GM10248 (cell line): ENCODE measurements around the gene TRMT112.
"Not testable (repeated sequence)": the region's sequence is repeated elsewhere in the genome, so short reads cannot be mapped to it uniquely, and the experiment has no call there.

Experiments
- CTCF ChIA-PET: fragments of 300-600 bp; sonication (Branson Sonifier 250); formaldehyde crosslinking; extraction: SDS; loops from one replicate; lab custom pipeline; 2021; ENCODE audit warnings: antibody characterized with exemption; lab: Yijun Ruan, JAX
- POLR2A ChIA-PET: fragments of 350-650 bp; sonication (Branson Sonifier 250); formaldehyde crosslinking; extraction: SDS; loops from one replicate; lab custom pipeline; 2020; ENCODE audit warnings: antibody characterized with exemption; lab: Yijun Ruan, JAX
- DNase-seq: peaks from one replicate; pipeline ENCODE4 v3.0.0; 2012; ENCODE audit errors: extremely low spot score
- CTCF ChIP-seq: IDR thresholded peaks from 2 replicates; pipeline ENCODE4 v1.5.1; 2012; ENCODE audit warnings: mild to moderate bottlenecking, low read depth; ENCODE audit errors: extremely low read depth, missing control alignments, control extremely low read depth

The TRMT112 gene

DNA sequence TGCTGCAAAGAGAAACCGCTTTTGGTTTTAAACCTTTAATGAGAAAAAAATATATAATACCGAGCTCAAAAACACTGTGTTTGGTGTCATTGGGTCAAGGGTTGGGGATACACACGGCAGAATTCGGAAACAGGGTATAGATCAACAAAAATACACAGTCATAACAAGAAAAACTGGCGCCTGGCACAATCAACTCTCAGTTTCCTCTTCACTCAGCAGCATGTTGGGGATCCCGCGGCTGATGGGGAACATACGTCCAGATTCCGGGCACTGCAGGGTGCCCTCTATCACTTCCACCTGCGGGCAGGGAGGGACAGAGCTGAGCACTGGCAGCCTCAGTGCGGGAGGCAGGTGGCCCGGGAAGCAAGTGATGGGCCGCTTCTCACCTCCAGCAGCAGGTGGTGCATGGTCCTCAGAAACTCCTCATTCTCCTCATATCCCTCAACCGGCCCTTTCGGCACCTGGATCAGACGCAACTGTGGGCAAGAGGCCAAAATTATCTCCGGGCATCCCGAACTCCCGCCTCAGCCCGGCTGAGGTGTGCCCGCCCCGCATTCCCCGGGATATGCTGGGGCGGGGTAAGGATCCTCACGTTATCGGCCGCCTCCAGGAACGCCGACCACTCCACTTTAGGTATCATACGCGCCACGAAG, 561 bp downstream of the TRMT112 start:
- no peak for TF ChIP-seq CTCF
- POLR2A ChIA-PET: interaction anchor here (0.8 to 2.2 kb wide), 10 partner anchors 9 to 131 kb away, joined by 3 to 18 read pairs (median 7); partner anchors contain the start of genes ESRRA, FKBP2 and STIP1
- CTCF ChIA-PET: interaction anchor here (1.2 to 4.5 kb wide), 12 partner anchors 9 to 45 kb away, joined by 4 to 71 read pairs (median 10); partner anchors contain the start of genes ESRRA and RPS6KA4
- no peak for DNase-seq

- ChIA-PET POLR2A (interaction anchor here (0.6 kb wide), 1 partner anchor 9 kb away, joined by 6 read pairs; no protein-coding TSS in a partner anchor), CTCF (interaction anchor here (1.4 to 4.5 kb wide), 4 partner anchors 9 to 39 kb away, joined by 4 to 71 read pairs (median 20); partner anchors contain the start of gene ESRRA)
Measured at GRCh38 chr11:64315667-64316526, 1.5 kb downstream of the TRMT112 start.

GRCh38 chr11:64314805-64315561, 2.4 kb downstream of the TRMT112 start:
- CTCF ChIA-PET: interaction anchor here (0.9 to 4.1 kb wide), 2 partner anchors 11 to 64 kb away, joined by 3 to 28 read pairs; partner anchors contain the start of gene ESRRA
- POLR2A ChIA-PET: interaction anchor here (0.6 kb wide), 1 partner anchor 10 kb away, joined by 6 read pairs; no protein-coding TSS in a partner anchor
- DNase-seq: no peak
- TF ChIP-seq CTCF: no peak

More at GRCh38 chr11:64315667-64316526, 1.5 kb downstream of the TRMT112 start:
- not testable (repeated sequence) for DNase-seq

- POLR2A ChIA-PET: no interaction called here
- TF ChIP-seq CTCF: no peak
- DNase-seq: no peak
- CTCF ChIA-PET: interaction anchor here (0.9 to 4.1 kb wide), 3 partner anchors 10 to 63 kb away, joined by 3 to 28 read pairs (median 16); partner anchors contain the start of gene ESRRA
Measured at GRCh38 chr11:64314146-64314804, 3.1 kb downstream of the TRMT112 start.

DNA sequence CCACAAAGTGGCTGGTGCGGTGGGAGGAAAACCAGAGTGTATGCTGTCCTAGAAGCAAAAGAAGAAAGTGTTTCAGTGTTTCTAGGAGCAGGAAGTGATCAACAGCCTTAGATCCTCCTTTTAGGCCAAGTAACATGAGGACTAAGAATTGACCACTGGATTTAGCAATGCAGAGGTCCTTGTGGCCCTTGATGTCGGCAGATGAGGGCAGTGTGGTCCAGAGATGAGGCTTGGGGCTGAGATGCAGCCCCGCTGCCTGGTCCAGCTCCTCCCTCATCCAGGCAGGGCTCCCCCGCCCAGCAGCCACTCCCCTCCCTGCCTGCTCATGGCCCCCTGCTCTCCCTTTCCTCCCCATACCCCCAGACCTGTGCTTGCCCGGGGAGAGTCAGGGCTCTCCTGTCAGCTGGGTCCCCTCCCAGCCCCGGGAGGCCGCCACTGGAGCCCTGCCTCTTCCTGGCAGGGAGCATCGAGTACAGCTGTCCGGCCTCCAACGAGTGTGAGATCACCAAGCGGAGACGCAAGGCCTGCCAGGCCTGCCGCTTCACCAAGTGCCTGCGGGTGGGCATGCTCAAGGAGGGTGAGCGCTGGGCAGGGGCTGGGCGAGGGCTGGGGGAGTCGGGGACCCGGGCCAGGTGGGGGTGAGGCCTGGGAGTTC, 3.7 kb downstream of the TRMT112 start:
- ChIA-PET POLR2A (interaction anchor here (0.9 kb wide), 2 partner anchors 41 to 72 kb away, joined by 3 to 8 read pairs; partner anchors contain the start of gene FKBP2), CTCF (interaction anchor here (1.0 to 2.7 kb wide), 4 partner anchors 9 to 44 kb away, joined by 3 to 16 read pairs (median 8); no protein-coding TSS in a partner anchor)
- no peak for DNase-seq
- TF ChIP-seq CTCF: no peak
